GM21786 (cell line): Measurements from ENCODE around the gene SIAH2.
A peak's percentile ranks its signal among the peaks of the same experiment; 100 is the strongest.

Source experiments
- ATAC-seq: cut with Tn5 transposase; IDR thresholded peaks from one replicate; pipeline ENCODE4 v1.9.1; 2021; ENCODE audit not compliant: unreplicated experiment

Gene SIAH2

DNA sequence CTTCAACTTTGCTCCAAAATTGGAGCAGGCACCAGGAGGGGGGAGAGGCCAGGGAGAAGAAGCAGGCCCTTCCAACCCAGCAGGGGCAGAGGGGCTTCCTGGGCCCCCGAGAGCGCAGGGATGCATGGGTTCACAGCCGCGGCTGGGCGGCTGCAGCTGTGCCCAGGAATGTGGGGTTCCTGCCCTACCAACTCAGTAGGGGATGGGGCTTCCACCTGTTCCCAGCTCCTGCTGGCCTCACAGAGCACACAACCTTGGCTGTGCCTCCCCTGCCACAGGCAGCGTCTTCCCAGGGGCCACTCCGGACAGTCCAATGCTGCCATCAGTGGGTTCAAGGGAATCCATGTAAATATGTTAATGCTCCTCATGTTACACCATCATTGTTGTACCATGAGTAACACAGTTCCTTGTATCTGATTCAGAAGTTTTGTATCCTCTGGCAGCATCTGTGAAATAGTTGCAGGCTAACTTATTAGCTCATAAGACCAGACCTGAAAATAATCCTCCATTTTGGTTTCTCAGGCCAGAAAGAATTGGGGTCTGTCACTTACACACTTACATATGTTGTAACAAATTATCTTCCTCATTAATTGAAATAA, 12.1 kb upstream of the SIAH2 start:
- ATAC-seq: no peak

- ATAC-seq: no peak
These were observed 10.7 kb upstream of the SIAH2 start for GRCh38 chr3:150773616-150774192.

- ATAC-seq: no peak
These were observed 8.6 kb upstream of the SIAH2 start for GRCh38 chr3:150771600-150771999.

DNA sequence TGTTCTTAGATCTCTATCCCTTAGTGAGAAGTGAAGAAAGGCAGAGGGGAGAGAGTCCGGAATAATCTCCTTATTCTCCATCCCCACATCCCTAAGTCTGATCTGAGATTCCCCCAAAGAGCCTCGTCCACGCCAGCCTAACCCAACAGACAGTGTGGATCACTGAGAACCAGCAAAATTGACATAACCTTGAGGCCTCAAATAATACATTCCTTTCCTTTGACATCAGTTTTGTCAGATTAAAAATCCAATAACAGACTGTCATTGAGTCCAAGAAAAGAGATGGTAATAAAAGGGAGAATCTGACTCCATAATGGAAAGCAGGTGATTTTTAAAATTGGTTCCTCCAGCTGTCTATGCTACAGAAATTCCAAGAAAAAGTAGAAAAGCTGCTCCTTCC, 7.7 kb upstream of the SIAH2 start:
- no peak for ATAC-seq

DNA sequence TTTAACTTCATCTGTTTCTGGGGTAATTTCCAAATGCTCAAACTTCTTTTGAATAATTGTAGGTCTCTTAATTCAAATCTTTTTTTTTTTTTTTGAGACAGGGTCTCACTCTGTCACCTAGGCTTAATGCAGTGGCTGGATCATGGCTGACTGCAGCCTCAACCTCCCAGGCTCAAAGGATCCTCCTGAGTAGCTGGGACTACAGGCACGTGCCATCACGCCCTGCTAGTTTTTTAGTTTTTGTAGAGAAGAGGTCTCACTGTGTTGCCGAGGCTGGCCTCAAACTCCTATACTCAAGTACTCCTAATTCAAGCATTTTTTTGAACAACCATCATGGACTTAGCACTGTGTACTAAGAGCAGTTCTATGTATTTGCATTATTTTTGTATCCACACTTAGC, 3.8 kb upstream of the SIAH2 start:
- ATAC-seq: no peak

DNA sequence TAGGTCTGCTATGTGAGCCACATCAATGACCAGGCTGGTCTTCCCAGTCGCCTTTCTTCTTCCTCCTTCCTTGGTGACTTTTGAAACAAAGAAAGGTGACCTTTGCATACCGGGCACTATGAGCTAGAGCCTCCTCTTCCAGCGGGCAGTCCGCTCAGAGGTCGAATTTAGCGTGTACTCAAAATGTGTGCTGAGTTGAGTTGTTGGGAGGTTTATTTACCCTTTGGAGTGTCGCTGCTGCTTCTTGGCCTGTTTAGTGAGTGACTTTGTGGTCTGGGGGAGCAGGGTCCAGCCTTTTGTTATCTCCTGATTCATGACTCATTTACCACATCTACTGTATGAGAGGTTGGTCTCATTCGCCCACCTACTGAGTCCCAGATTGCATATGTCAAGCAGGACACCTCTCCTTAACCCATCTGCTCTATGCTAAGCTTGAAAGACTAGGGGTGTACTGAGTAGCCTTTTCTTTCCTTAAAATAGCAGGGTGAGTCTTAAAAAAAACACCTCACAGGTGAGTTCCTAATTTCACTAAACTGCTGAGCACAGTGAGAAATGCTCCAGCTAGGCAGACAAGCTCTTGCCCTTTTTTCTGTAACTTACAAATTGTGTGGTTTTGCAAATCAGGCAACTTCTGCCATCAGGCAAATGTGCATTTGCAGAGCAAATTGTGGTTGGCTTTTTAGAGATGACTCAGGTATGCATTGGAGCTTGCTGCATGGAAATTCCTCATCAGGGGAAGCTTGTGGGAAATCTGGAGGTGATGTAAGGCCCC, 3.2 kb upstream of the SIAH2 start:
- no peak for ATAC-seq

- ATAC-seq: no peak
These were observed 2.0 kb upstream of the SIAH2 start for GRCh38 chr3:150764967-150765366.

- no peak for ATAC-seq
These were observed 1.6 kb upstream of the SIAH2 start for GRCh38 chr3:150764566-150764965.

GRCh38 chr3:150763841-150764483, 993 bp upstream of the SIAH2 start:
- peak; percentile 20 for ATAC-seq

DNA sequence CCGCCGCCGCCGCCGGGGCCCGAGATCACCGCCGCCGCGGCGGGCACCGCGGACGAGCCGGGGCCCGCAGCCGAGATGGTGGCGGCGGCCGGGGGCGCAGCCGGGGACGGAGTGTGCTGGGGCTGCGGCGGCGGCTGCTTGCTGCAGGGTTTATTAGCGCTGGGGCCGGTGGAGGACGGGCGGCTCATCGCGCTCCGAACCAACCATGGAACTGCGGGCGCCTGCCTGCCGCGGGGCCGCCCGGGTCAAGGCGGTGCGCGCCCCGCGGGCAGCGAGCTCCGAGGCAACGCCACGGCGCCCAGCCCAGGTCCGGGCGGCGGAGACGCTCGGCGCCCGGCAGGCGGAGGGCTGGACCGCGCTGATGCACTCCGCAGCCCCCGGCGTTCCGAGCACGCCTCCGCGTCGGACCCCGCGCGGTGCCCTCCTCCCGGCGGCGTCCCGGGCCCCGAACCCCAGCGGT, 277 bp downstream of the SIAH2 start:
- peak; percentile 3 for ATAC-seq

DNA sequence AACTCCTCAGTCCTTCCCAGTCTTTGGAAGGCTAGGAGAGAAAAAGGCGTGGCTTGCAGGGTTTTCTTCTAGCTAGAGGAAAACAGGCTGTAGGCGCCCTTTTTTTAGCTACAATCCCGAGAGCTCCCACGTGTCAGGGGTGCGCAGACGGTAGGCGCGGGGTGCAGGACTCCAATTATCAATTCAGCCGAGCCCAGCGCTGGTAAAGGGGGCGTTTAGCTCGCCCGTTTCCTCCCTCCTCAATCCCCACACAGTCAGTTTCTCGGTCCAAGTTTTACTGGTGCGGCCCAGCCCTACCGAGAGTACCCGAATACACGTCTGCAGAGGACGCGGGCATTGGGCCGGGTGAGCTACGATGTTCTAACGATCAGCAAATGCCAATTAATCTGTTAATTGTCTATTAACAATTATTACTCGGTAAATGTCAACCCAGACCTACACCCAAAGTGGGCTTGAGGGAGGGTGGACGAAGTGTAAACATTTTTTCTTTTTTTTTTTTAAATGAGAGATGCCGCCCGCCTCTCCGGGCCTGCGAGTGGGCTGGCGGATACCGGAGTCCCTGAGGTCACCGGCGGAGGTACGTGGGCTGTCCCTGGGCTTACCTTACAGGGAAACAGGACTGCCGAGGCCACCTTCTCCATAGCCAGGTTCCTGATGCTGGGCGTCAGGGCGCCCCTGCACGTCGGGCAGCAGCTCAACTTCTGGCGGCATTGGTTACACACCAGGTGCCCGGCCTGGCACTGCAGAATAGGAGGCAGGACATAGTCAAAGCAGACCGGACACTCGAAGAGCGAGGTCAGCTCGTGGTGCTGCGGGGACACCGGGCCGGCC, 923 bp downstream of the SIAH2 start:
- ATAC-seq: no peak

- ATAC-seq: peak; percentile 25
These were observed 2.4 kb downstream of the SIAH2 start for GRCh38 chr3:150760431-150761200.

DNA sequence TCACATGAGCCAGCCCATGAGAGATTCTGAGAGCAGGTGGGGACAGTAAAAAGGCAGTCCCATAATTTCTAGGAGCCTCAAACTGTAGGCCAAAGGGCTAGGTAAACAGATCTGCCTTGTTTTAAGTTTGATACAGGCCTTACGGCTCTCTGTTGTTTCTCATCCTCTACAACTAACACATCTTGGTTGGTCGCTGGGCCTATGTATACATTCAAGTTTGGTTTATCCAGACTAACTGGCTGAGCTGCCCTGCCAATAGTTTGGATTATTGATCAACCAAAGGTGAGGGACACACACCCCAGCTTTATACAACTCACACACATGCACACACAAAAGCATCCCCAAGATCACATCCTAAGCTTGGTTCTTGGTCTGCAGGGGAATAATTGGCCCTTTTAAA, 3.0 kb downstream of the SIAH2 start:
- ATAC-seq: no peak

- ATAC-seq: no peak
These were observed 3.6 kb downstream of the SIAH2 start for GRCh38 chr3:150759319-150759718.

GRCh38 chr3:150757768-150758167, 5.2 kb downstream of the SIAH2 start:
- ATAC-seq: no peak

- no peak for ATAC-seq
These were observed 5.6 kb downstream of the SIAH2 start for GRCh38 chr3:150757364-150757763.

DNA sequence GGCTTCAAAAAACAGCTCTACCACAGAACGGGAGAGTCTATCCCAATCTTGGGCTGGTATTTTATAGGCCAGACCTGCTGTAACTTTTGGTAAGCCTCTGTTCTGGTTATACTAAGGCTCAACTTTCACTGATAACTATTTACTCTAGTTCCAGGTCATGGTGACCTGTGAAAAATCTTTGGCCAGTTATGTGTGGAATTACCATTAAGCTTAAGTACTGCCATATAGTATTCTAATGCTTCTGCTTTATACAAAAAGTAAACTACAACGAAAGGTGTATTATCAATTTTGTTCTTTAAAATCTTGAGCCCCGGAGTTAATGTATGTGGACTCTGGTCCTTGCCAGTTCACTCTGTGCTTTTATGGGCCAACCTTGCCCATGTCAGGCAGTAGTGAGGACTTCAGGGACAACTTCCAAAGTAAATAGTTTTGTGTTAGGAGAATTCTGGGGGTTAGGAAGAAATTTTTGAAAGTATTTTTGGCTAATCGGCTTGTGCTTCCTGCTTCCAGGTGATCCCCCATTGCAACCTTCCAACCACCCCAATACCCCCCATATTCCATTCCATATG, 6.4 kb downstream of the SIAH2 start:
- ATAC-seq: no peak

GRCh38 chr3:150755902-150756301, 7.1 kb downstream of the SIAH2 start:
- no peak for ATAC-seq

DNA sequence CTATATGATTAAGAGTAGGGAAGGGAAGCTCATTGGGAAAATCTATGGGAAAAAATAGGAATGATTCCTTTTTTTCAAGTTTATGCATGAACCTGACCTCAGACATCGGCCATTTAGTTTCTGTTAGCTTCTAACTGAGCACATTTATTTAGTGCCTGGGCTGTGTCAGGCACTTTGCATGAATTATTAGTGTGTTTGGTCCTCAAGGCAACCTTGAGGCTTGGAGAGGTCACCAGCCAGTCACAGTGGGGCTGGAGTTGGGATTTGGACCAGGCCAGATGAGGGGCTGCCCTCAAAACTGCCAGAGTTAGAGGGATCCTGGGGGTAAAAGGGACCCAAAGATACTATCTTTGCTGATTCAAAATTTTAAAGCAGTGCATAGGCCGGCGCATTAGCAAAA, 8.1 kb downstream of the SIAH2 start:
- ATAC-seq: no peak

- ATAC-seq: no peak
These were observed 11.1 kb downstream of the SIAH2 start for GRCh38 chr3:150751781-150752263.
